HepG2 (cell line): ENCODE data around the gene NFATC3. TPM values are rescaled to one million over a fixed set of nuclear protein-coding genes. Genes with fewer than 3 reads are reported as not detected.

Experiments
- CEBPZ ChIP-seq: IDR thresholded peaks from 2 replicates; pipeline ENCODE4 v1.6.1; 2012; ENCODE audit warnings: low read length, improper control_type of control experiment
- GATAD2A ChIP-seq: IDR thresholded peaks from 2 replicates; pipeline ENCODE4 v1.6.1; 2016
- GPN1 ChIP-seq: sonication (generic); formaldehyde crosslinking; IDR thresholded peaks from 2 replicates; pipeline ENCODE4 v1.5.1; 2020; ENCODE audit warnings: missing genetic modification reagents, borderline replicate concordance
- HINFP ChIP-seq: sonication (generic); formaldehyde crosslinking; IDR thresholded peaks from 2 replicates; pipeline ENCODE4 v1.4.0; 2020; ENCODE audit warnings: low read depth, mild to moderate bottlenecking, missing genetic modification reagents
- HOXA5 ChIP-seq: sonication (generic); formaldehyde crosslinking; IDR thresholded peaks from 2 replicates; pipeline ENCODE4 v1.4.0; 2020; ENCODE audit warnings: missing genetic modification reagents
- IKZF1 ChIP-seq: fragments of 450-650 bp; IDR thresholded peaks from 2 replicates; pipeline ENCODE4 v1.7.1; 2016
- IRF9 ChIP-seq: sonication (generic); formaldehyde crosslinking; IDR thresholded peaks from 2 replicates; pipeline ENCODE4 v1.8.0; 2022; ENCODE audit warnings: missing genetic modification reagents, mild to moderate bottlenecking, borderline replicate concordance
- JUNB ChIP-seq: sonication (generic); formaldehyde crosslinking; IDR thresholded peaks from 2 replicates; pipeline ENCODE4 v1.8.0; 2022; ENCODE audit warnings: missing genetic modification reagents, mild to moderate bottlenecking, borderline replicate concordance
- MYNN ChIP-seq: sonication (generic); formaldehyde crosslinking; IDR thresholded peaks from 2 replicates; pipeline ENCODE4 v1.4.0; 2020; ENCODE audit warnings: mild to moderate bottlenecking, low read depth, missing genetic modification reagents
- NFE2L2 ChIP-seq: fragments of 150-350 bp; IDR thresholded peaks from 2 replicates; pipeline ENCODE4 v1.6.1; 2014; ENCODE audit warnings: low read length
- NFIC ChIP-seq: IDR thresholded peaks from 2 replicates; pipeline ENCODE4 v1.6.1; 2012; ENCODE audit warnings: mild to moderate bottlenecking, low read length, inconsistent platforms
- ONECUT2 ChIP-seq: sonication (generic); formaldehyde crosslinking; IDR thresholded peaks from 2 replicates; pipeline ENCODE4 v1.4.0; 2020; ENCODE audit warnings: missing genetic modification reagents
- PCBP2 ChIP-seq: fragments of 200-400 bp; formaldehyde crosslinking; optimal IDR thresholded peaks from 2 replicates; pipeline ENCODE3; 2018; ENCODE audit warnings: low read length, low read depth; ENCODE audit not compliant: poor library complexity, severe bottlenecking
- PLRG1 ChIP-seq: fragments of 450-650 bp; conservative IDR thresholded peaks from 2 replicates; pipeline ENCODE4 v1.6.1; 2016
- RCOR2 ChIP-seq: IDR thresholded peaks from 2 replicates; pipeline ENCODE4 v1.6.1; 2016; ENCODE audit warnings: missing biosample characterization, missing genetic modification reagents
- RNF2 ChIP-seq: fragments of 450-650 bp; conservative IDR thresholded peaks from 2 replicates; pipeline ENCODE4 v1.6.1; 2016; ENCODE audit warnings: low read depth
- SRSF1 ChIP-seq: fragments of 200-400 bp; formaldehyde crosslinking; optimal IDR thresholded peaks from 2 replicates; pipeline ENCODE3; 2017; ENCODE audit warnings: mild to moderate bottlenecking, low read depth, low read length, moderate library complexity
- SUZ12 ChIP-seq: fragments of 150-350 bp; IDR thresholded peaks from 2 replicates; pipeline ENCODE4 v1.6.1; 2014; ENCODE audit warnings: low read depth, low read length
- TEAD3 ChIP-seq: optimal IDR thresholded peaks from 2 replicates; pipeline ENCODE3; 2016; ENCODE audit warnings: borderline replicate concordance
- XBP1 ChIP-seq: sonication (generic); formaldehyde crosslinking; IDR thresholded peaks from 2 replicates; pipeline ENCODE4 v1.5.0; 2020; ENCODE audit warnings: missing genetic modification reagents
- ZC3H13 ChIP-seq: sonication (generic); formaldehyde crosslinking; IDR thresholded peaks from 2 replicates; pipeline ENCODE4 v1.8.1; 2023; ENCODE audit warnings: mild to moderate bottlenecking, missing genetic modification reagents, moderate library complexity
- ZFP41 ChIP-seq: sonication (generic); formaldehyde crosslinking; IDR thresholded peaks from 2 replicates; pipeline ENCODE4 v1.4.0; 2020; ENCODE audit warnings: mild to moderate bottlenecking, missing genetic modification reagents, borderline replicate concordance
- ZNF292 ChIP-seq: sonication (generic); formaldehyde crosslinking; IDR thresholded peaks from 2 replicates; pipeline ENCODE4 v1.8.1; 2022; ENCODE audit warnings: mild to moderate bottlenecking, low read depth, missing genetic modification reagents, borderline replicate concordance
- ZNF598 ChIP-seq: sonication (generic); formaldehyde crosslinking; IDR thresholded peaks from 2 replicates; pipeline ENCODE4 v1.5.1; 2020; ENCODE audit warnings: mild to moderate bottlenecking, missing genetic modification reagents, borderline replicate concordance
- ZNF83 ChIP-seq: sonication (generic); formaldehyde crosslinking; IDR thresholded peaks from 2 replicates; pipeline ENCODE4 v1.4.0; 2020; ENCODE audit warnings: missing genetic modification reagents, mild to moderate bottlenecking, borderline replicate concordance
- ZNF879 ChIP-seq: sonication (generic); formaldehyde crosslinking; IDR thresholded peaks from 2 replicates; pipeline ENCODE4 v1.8.1; 2023; ENCODE audit warnings: missing genetic modification reagents
- polyA plus RNA-seq, 8 experiments: library from polyadenylated mRNA; depleted of rRNA in 3 of 8; stranded (reverse) in 7 of 8; unstranded in 1 of 8; fragments of >200 nt; fragmentation: Illumina TruSeq in 4 of 8; extraction: Trizol in 4 of 8; gene quantifications; 2 replicates each; pipeline versions ENCODE4 v1.2.1 to v1.2.3, GENCODE V29; 2011 to 2016; ENCODE audit warnings: low read depth in 4 of 8, missing spikeins in 1 of 8, mixed read lengths in 1 of 8; ENCODE audit not compliant: insufficient read depth in 1 of 8
- total RNA-seq, 5 experiments: library from RNA; depleted of rRNA; stranded (reverse); fragments of >200 nt; fragmentation: Illumina TruSeq; extraction: Trizol; gene quantifications; 2 replicates each; pipeline ENCODE4 v1.2.3, GENCODE V29; 2016; ENCODE audit warnings: low read depth in 1 of 5

The NFATC3 gene
- total and polyA plus RNA-seq, 2 of the 13 experiments (the other 11 are each of a cell fraction or from before 2014, with no cell fraction given): 52.6 to 62.7 TPM

GRCh38 chr16:68244903-68245853, 160.0 kb downstream of the NFATC3 start, which contains the start of gene PLA2G15 (continued):
- TF ChIP-seq SUZ12 (no peak; the same call in 1 of the 2 replicates), NFE2L2 (no peak), ZNF598 (CRISPR knock-in tag) (peak; percentile 11; the same call in 1 of the 2 replicates), ZC3H13 (CRISPR knock-in tag) (peak; percentile 76; the same call in 1 of the 2 replicates), HINFP (no peak), MYNN (CRISPR knock-in tag) (no peak), CEBPZ (no peak), PLRG1 (no peak), IKZF1 (no peak), JUNB (CRISPR knock-in tag) (no peak), ONECUT2 (no peak), RCOR2 (CRISPR knock-in tag) (no peak), NFIC (no peak), ZNF83 (CRISPR knock-in tag) (no peak), ZNF879 (CRISPR knock-in tag) (no peak), HOXA5 (CRISPR knock-in tag) (peak; percentile 83; the same call in 1 of the 2 replicates), GPN1 (CRISPR knock-in tag) (no peak), RNF2 (0 out of 2 replicates have a peak, but pooled peaks have one; percentile 17), XBP1 (CRISPR knock-in tag) (no peak), TEAD3 (CRISPR knock-in tag) (peak; percentile 63), SRSF1 (peak; percentile 52), GATAD2A (CRISPR knock-in tag) (no peak), IRF9 (CRISPR knock-in tag) (no peak), ZFP41 (no peak), ZNF292 (CRISPR knock-in tag) (0 out of 2 replicates have a peak, but pooled peaks have one; percentile 21), PCBP2 (no peak)
